Spleen (tissue), 7 donors: ENCODE results near the gene ID4.

Experiments
- POLR2AphosphoS5 ChIP-seq, 3 donors: sonication (generic); formaldehyde crosslinking; IDR thresholded peaks; one replicate each; pipeline ENCODE4 v1.5.1; 2017; ENCODE audit warnings: antibody characterized with exemption in 3 of 3
- TF ChIP-seq, protein P1 (sequence below), 11 experiments: fragments of 200-600 bp in 7 of 11; fragments of 450-650 bp in 4 of 11; sonication (generic) in 4 of 11; IDR thresholded peaks in 8 of 11; conservative IDR thresholded peaks in 3 of 11; 1 replicate in 7 of 11; 2 replicates in 4 of 11; pipeline versions ENCODE4 v1.4.0 to v1.8.0; 2016 to 2021; ENCODE audit warnings: antibody characterized with exemption in 11 of 11, inconsistent platforms in 4 of 11, mild to moderate bottlenecking in 1 of 11
- donor health status: DM: no; HTN: no; CAD: no; lungs with moderate emphysema.
- donor health status: DM: no; HTN: no; CAD: no.
- donor health status: DM: no; HTN: no; CAD: no.

DNA sequence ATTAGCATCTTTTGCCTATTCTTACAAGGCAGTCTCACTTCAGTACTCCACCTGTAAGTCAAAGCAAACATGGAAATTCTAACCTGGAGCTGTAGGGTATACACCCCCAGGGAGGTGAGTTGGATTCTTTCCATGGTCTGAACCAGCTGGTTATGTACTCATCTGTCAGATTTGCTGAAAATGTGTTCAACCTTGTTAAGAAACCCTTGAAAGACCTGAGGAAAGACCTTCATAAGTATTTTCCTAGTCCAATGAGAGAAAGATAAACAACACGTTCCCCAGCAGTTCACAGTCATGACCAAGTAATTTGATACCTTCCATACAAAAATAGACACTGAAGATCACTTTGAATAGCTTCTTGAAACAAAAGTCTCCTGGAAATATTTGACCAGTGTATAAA, 42.5 kb downstream of the ID4 start:
- TF ChIP-seq, protein P1, sequence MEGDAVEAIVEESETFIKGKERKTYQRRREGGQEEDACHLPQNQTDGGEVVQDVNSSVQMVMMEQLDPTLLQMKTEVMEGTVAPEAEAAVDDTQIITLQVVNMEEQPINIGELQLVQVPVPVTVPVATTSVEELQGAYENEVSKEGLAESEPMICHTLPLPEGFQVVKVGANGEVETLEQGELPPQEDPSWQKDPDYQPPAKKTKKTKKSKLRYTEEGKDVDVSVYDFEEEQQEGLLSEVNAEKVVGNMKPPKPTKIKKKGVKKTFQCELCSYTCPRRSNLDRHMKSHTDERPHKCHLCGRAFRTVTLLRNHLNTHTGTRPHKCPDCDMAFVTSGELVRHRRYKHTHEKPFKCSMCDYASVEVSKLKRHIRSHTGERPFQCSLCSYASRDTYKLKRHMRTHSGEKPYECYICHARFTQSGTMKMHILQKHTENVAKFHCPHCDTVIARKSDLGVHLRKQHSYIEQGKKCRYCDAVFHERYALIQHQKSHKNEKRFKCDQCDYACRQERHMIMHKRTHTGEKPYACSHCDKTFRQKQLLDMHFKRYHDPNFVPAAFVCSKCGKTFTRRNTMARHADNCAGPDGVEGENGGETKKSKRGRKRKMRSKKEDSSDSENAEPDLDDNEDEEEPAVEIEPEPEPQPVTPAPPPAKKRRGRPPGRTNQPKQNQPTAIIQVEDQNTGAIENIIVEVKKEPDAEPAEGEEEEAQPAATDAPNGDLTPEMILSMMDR (IDR thresholded peaks at IDR 0.05 in 8 of 11, conservative IDR thresholded peaks at IDR 0.05 in 3 of 11) = no peak
- no peak for TF ChIP-seq POLR2AphosphoS5 (IDR thresholded peaks at IDR 0.05)
